ENCODE results near the gene CD74.

The CD74 gene

DNA sequence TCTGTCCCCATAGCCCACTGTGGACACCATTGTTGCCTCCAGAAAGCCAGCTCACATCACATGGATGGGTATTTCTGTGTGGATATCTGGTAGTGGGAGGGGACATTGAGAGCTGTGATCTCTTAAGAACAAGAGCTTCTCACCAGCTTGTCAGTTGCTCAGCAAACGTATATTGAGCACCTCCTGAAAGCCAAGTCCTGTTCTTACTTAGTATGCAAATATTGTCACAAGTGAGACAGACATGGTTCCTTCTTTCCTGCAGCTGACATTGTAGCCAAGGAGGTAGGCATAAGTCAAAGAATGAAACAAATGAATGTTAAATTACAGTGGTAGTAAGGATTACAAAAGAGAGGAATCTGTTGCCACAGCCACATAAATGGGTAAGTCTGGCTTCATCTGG, 51.4 kb downstream of the CD74 start:
- DNase-seq (ENCODE audit: low read depth in 2 of 2) = no peak

DNA sequence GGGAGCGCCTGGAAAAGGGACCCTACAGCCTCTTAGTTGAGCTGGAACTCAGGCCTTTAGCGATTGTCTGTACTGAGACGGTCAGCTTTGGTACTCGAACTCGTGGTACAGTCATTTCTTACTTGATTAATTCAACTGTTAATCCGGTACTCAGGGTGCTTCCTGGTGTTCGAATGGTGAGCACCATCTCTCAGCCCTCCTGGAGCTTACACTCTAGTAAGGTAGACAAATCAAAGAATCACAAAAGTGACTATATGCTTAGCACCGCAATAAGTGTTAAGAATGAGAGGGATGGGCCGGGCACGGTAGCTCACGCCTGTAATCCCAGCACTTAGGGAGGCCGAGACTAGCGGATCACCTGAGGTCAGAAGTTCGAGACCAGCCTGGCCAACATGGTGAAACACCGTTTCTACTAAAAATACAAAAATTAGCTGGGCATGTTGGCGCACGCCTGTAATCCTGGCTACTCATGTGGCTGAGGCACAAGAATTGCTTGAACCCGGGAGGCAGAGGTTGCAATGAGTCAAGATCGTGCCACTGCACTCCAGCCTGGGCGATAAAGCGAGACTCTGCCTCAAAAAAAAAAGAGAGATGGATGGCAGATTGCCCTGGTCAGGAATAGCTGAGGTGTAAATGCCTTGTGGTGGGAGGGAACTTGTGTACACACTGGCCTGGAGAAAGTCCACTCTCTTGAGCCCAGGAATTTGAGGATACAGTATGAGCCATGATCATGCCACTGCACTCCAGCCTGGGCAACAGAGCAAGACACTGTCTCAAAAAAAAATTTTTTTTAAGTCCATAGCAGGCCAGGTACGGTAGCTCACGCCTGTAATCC, 54.2 kb downstream of the CD74 start:
- no peak for DNase-seq (ENCODE audit: low read depth in 2 of 2)

DNA sequence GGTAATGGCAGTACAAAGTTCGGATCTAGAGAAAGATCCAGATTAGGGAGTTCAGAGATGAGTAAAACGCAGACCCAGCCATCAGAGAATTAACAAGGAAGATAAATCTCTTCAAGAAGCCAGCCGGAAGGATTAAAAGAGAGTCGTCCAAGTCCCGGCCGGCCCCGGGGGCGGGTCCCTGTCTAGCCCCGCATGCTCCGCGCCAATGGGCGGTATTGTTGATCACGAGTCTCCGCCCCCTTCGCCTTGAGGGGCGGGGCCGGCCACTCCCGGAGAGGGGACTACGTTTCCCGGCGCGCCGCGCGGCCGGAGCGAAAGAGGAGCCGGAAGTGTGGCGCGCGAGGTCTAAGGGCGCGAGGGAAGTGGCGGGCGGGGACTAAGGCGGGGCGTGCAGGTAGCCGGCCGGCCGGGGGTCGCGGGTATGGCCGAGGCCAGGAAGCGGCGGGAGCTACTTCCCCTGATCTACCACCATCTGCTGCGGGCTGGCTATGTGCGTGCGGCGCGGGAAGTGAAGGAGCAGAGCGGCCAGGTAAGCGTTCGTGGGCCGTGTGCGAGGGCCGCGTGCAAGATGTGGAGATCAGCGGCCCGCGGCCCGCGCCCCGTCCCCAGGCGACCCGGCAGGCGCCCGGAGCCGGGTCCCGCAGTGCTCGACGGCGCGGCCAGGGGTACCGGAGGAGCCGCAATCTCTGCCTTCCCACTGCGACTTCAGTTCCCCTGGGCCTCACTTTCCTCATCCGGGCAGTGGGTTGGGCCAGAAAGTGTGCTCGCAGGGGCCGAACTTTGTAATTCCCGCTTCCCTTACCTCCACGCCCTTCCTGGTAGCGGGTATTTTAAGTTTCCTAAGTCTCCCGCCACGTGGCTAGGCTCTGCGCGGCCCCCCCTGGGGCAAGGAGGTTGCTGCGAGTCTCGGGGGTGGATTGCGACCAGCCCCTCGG, 55.1 kb downstream of the CD74 start, which contains the start of gene TCOF1:
TCOF1 (plus strand) TSS at position 372 of the 935 bp plus-strand sequence; CDS start at position 422, 50 bp downstream.
- DNase-seq (ENCODE audit: low read depth in 2 of 2) = peak; percentile 93 to 98

DNA sequence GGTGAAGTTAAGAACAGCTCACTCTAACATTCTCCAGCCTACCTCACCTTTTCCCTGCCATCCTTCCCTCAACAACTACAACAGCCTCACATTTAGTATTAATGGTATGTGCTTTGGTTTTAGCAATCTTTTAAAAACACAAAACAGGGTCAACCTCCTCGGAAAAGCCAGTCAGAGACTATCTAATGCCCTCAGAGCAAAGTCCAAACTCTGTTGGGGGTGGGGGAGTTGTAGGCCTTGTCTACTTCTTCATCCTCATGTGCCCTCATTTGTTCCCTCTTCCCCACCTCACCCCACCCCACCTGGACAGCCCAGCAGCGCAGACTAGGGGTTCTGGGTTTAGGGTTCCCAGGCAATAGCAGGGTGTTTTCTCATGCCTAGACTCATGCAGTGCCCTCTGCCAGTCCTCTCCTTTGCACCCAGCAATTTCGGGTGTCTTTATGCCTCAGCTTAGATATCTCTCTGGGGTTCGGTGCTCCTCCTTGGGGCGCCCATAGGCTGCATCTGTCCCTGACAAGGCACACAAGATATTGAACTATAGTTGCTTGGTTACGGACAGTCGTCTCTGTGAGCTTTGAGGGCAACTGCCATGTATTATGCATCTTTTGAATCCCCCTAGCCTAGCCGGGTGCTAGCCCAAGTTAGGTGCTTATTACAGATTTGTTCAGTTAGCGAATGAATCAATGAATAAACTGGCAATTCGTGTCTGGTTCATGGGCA, 56.0 kb downstream of the CD74 start:
- no peak for DNase-seq (ENCODE audit: low read depth in 2 of 2)

DNA sequence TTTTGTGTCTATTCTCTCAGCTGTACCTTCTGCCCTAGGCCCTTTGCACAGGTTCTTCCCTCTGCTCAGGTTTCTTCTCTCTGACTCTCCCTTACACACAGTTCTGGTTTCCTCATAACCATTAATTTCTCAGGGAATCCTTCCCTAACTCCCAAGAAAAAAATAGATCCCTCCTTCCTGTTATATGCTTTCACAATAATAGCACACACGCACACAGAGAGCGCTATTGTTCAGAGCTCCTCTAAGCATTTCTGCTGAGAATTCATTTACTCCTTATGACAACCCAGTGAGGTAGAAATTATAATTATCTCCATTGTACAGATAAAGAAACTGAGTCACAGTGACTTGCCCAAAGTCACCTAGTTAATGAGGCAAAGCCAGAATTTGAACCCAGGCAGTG, 56.9 kb downstream of the CD74 start:
- no peak for DNase-seq (ENCODE audit: low read depth in 2 of 2)

DNA sequence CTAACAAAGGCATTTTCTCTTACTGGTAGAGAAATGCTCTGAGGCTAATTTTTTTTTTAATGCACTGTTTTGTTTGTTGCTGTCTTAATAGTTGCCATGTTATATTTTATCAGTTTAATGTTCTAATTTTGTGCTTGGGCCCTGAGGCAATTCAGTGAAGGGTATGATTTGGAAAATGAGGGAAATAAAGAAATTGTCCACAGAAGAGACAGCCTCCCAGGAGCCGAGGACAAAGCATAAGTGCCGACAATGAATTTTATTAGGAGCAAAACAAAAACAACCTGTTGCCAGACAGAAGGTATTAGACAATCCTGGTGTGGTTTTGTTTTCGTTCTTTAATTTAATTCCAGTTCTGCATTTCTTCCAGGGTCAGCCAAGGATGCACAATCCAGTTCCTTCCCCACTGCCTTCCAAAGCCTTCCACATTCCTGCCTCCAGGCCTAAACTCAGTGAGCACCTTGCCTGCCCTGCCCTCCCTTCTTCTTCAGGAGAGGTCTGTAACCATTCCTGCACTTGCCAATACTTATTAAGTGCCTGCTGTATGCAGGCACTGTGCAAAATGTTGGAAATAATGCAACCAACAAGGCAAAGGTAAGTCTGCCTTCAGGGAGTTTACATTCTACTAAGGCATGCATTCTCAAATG, 59.6 kb downstream of the CD74 start:
- no peak for DNase-seq (ENCODE audit: low read depth in 2 of 2)

DNA sequence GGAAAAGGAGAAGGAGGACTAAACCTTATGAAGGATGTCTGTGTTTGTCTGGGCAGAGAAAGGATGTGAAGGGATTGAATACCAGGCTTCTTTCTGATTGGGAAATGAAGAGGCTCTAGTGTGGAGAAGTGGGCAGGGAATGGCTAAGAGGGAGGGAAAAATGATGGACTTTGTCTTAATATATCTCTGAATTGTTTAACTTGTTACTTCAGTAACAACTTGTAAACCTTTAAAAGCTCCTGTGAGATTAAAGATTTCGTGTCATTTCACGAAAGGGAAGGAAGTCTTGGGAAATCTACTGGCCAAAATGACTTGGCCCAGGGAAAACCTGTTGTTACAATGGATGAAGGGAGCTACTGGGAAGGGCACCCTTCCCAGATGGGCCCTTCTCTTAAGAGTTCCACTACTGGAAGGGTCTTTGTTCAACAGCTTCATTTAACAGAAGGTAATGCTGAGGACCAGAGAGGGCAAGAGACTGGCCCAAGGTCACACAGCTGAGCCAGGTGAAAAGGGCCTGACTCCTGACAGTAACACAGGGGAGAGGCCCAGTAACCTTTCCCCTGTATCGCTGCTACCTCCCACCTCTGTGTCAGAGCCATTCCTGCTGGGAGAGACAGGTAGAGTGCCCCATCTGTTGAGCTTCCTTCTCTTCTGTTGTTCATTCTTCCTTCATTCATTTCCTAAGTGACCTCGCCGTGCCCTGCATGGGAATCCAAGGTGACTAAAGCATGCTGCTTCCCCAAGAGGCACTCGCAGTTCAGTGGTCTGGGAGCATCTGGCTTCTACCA, 60.3 kb downstream of the CD74 start:
- DNase-seq (ENCODE audit: low read depth in 2 of 2) = no peak

Data from stimulated activated CD4-positive, alpha-beta T cell treated with anti-CD3 and anti-CD28 coated beads, Interleukin-15, amount 100 ng/mL, for 48 hours (primary cell).